ENCODE results near the gene MTMR3. TPM values are rescaled to one million over a fixed set of nuclear protein-coding genes. Genes with fewer than 3 reads are reported as not detected.

Gene MTMR3
- total RNA-seq, result 34.2 and 34.4 TPM in 2 replicates

DNA sequence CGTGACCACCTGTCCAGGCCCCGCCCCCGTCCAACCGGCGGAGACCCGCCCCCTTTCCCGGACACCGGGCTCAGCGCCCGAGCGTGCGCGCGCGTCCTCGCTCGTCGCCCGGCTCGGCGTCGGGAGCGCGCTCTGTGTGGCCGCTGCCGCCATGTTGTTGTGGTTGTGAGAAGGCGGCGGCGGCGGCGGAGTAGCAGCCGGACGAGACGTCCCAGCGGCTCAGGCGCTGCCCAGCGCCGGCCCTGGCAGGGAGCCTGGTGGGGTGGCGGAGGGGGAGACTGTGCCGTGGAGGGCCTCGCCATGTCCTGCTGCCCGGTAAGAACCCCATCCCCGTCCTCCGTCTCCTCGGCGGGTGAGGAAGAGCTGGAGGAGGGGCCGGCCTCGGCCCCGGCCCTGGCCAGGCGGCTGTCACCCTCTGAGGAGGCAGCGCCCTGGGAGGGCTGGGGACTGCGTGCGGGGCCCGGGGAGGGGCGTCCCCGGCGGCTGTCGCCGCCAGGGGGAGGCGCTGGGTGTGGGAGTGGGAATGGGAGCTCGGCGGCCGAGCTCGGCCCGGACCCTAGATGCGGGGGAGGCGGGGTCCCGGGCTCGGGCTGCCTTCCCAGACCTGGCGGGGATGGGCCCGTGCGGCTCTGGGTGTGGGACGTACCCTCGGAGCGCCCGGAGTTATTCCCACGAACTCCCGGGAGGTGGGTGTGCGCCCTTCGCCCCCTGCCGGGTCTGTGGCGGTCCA, at the start of gene MTMR3:
TSS of gene MTMR3 (plus strand) at position 130 of the 730 bp plus-strand sequence. CDS start 87,886 bp downstream, outside the sequence.

DNA sequence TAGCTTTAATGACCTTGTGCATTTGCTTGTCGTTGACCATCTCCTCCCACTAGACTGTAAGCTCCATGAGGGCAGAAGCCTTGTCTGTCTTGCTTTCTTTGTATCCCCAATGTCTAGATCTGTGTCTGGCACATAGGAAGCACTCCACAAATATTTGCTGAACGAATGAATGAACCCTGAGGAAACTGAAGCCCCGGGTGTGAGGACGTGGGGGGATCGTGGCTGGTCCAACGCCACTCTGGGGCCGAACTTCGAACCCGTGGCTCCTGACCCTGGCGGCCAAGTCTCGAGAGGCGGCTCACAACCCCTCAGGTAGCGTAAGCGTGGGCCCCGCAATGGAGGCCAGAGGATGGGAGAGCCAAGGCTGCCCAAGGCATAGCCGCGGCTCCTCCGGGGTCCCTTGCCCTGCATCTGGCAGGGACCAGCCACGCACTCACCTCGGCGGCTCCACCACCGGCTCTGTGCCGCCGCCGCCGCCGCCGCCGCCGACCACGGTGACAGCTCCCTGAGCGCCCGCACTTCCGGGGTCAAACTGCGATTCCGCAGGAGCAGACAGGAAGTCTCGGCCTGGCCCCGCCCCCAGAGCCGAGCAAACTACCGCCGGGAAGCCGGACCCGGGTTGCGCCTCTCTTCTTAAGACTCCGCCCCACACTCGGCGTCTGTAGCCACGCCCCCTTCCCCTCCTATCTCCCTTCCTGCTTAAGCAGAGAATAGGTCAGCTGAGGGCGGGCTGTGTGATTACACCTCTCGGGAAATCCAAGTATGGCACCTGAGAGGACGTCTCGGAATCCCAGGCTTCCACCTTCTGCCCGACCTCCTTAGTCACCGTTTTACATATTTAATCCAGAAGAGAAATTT, 45.0 kb upstream of the MTMR3 start, which contains the start of gene ASCC2:
TSS of gene ASCC2 (minus strand) at position 534 of the 858 bp plus-strand sequence. CDS start 5,949 bp downstream, outside the sequence.

DNA sequence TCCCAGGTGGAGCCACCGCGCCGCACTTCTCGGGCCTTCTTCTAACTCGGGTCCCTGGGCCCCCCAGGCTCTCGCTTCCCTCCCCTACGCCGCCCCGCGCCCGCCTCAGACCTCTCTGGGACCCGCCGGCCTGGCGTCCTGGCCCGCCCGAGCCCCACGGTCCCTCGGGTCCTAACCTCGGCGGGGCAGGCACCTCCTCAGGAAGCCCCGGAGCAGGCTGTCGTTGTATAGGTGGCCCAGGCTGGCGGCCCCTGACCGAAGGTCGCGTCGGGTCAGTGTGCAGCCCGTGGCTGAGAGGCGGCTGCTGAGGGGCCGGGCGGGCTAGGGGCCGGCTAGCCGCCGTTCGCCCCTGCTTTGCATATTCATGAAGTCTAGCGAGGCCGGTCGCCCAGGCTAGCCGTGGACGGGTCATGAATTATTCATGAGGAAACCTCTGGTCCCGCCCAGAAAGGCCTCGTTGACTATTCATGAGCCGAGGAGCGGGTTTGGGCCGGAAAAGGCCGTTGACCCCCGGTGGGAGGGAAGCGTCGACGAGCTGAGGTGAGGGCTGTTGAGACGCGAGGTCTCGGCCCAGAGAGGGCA, 197.1 kb downstream of the MTMR3 start, which contains the start of gene HORMAD2:
TSS of gene HORMAD2 (plus strand) at position 513 of the 582 bp plus-strand sequence. CDS start 13,489 bp downstream, outside the sequence.

Small RNA genes within 50 kb of the gene (small RNA-seq; reads per million reads assigned to genes)
- gene MIR6818, result not detected
- gene RNU6-331P, result not detected

Other genes with a start within 250 kb of the MTMR3 start
- gene CABP7, start 163.2 kb upstream of the MTMR3 start, total RNA-seq, result not detected in 2 replicates
- 15.9 and 17.8 TPM in 2 replicates for gene ZMAT5, start 116.2 kb upstream of the MTMR3 start, total RNA-seq
- 36.1 and 39.9 TPM in 2 replicates for gene UQCR10, start 115.8 kb upstream of the MTMR3 start, total RNA-seq
- 30.4 and 31.9 TPM in 2 replicates for gene ASCC2, start 44.9 kb upstream of the MTMR3 start, total RNA-seq
- not detected in 2 replicates for gene HORMAD2, start 197.3 kb downstream of the MTMR3 start, total RNA-seq

Measured in articular chondrocyte of knee joint (primary cell).